GM18519 (cell line): ENCODE data around the gene LECT2.

Experiments used
- ATAC-seq: cut with Tn5 transposase; IDR thresholded peaks from one replicate; pipeline ENCODE4 v1.9.1; 2021; ENCODE audit warnings: mild to moderate bottlenecking, moderate library complexity; ENCODE audit not compliant: unreplicated experiment, low FRiP score

The LECT2 gene

DNA sequence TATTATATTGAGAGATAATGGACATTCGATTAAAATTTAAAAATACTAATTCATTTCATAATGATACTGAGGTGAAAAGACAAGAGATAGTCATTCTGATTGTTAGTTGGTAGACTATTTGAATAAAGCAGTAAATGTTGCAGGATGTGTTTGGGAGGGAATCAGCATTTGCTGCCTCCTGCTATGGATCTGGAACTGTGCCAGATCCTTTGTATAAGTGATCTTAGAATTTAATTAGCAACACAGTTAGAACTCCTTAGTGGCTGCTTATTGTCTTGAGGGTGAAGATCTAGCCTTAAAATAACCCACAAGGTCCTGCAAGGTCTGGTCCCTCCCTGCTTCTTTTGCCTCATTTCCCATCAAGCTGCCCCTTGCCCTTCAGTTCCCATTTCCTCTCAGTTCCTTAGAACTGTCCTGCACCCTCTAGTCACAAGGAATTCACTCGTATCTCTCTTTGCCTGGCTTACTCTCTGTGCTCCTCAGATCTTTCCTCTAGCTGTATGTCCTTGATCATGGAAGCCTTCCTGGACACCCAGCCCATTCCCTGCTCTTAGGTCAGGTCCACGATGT, 12.5 kb downstream of the LECT2 start:
- no peak for ATAC-seq

DNA sequence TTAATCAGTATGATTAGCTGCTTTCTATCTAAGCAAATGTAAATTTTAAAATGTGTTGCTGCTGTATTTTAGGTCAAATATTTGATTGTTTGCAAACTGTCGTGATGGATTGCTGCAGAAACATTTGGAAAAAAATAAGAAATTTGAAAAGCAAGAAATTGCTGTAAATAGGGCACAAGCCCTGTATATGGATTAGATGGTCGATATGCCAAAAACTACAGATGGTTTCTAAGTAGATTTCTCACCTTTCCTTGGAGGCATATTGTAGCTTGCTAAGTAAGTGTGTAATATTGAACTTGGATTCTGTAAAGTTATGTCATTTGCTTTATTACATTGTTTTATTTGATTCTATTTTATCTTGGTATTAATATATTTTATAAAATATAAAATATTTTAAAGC, 13.1 kb downstream of the LECT2 start:
- ATAC-seq = no peak

DNA sequence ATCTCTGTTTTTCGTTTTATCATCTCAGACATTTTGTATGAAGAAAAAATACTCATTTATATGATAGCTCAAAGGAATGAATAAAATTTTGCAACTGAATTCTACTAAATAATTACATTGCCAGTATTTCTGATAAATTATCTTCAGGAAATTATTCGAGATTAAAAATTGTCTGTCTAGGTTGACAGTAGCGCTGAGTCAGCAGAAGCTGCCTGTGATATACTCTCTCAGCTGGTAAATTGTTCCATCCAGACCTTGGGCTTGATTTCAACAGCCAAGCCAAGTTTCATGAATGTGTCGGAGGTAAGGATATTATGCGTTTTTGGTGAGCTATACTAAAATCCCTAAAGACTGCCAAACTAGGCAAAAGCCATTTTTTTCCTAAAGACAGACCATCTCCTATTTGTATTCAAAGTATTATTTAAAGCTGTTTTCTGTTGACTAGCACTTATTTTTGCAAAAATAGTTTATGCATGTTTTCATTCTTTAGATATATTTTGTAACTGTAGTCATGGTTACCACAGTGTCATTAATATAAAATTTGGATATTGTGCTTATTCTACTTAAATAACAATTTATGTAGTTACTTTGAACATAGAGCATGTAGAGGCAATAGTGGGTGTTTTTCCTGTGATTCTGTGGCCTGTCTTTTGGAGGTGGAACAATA, 17.4 kb downstream of the LECT2 start:
- no peak for ATAC-seq

DNA sequence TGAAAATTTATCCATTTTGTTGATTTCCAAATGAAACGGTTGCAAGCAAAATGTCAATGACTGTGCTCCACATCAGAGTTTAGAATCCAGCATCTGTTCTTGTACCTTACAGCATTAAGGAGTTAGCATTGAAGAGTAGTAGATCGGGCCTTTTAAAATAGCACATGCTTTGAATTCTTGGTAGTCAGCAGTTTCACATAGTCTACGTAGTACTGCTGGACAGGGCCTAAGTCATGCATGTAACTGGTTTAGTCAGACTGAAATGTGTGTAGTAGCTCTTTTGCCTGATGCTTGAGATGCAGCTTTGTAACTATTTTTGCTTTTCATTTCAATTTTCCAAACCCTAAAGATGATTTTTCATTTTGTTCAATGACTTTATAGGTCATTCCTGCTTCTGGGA, 19.8 kb downstream of the LECT2 start:
- ATAC-seq = no peak

DNA sequence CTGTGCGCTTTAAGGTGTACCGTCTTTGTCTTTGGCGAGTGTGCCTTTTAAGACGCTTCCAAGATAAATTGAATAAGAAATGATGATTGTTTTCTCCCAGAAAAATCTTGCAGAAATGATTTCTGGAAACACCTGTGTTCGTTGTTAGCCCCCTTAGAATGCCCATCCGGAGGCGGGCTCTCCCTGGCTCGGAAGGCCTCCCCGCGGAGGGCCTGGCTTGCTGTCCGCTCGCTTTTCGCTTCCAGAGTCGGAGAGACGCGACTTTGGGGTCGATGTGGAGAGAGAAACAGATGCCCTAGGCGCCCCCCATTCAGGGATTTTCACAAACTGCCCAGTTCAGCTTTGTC, 23.9 kb downstream of the LECT2 start:
- no peak for ATAC-seq

DNA sequence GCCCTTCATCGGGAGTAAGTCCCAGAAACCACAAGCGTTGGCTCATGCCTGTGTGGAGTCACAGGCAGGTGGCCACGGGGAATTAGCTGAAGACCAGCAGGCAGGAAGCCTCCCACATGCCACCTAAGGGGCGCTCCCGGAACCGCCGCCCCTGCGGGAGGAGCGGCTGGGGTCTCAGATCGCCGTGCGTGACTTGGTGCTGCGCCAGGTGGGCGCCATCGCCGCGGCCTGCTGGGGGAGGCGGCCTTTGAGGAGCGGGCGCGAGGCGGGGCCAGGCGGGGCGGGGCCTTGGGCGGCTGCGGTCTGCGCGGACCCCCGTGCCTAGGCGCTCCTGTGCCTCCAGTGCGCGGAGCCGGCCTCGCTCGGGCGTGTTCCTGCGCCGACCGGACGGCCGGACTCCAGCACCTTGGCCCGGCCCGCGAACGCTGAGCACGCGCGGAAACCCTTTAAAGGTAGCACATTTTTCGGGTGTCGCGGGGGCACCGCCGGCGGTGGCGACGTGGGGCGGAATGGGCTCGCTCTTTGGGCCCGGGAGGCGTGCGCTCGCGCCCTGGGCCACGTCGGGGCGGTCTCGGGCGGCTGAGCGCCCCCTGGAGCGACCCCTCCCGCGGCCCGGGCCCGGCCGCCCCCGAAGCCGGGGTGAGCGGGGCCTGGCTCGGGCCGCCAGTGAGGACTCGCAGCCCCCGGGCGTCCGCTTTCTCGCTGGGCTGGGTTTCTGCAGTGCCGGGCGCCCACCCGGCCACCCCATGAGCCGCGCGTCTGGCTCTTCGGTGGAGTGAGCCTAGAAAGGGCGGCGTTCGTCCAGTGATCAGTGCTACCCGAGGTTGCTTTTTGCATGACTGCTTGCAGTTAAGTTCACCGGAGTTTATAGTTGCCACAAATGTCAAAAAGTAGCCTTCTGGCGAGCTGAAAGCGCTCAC, 24.5 kb downstream of the LECT2 start:
- ATAC-seq = no peak

DNA sequence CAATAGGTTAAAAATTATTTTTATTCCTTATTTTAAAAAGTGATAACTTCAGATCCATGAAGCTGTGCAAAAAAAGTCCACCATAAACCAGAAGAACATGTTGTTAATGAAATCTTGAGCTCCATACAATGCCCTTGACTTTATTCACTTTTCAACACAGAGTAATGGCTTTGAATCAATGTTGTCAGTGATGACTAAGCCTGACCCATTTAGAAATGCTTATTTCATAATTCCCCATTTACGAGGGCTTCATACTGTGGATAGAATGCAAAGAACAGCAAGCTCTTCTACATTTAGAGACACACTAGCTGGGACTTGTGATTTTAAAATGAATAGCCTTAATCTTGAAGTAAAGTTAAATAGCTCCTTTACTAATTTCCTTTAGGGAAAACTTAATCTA, 33.4 kb downstream of the LECT2 start:
- ATAC-seq = no peak

DNA sequence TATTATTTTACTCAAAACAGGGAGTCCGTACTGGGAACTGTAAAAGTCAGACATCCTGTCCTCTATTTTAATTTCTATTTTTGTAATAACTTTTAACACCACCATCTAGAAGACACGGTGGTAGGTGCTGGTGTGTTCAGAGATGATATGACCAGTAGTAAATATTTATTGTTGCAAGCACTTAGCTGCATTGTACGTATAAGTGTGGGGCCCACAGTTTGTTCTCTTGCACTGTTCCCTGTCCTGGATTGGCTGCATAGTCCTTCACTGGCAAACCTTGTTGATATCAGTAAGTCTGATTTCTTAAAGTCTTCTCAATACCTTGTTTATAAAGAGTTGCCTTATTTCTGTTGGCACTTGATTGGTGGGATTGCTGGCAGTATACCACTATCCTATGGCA, 34.6 kb downstream of the LECT2 start:
- no peak for ATAC-seq

DNA sequence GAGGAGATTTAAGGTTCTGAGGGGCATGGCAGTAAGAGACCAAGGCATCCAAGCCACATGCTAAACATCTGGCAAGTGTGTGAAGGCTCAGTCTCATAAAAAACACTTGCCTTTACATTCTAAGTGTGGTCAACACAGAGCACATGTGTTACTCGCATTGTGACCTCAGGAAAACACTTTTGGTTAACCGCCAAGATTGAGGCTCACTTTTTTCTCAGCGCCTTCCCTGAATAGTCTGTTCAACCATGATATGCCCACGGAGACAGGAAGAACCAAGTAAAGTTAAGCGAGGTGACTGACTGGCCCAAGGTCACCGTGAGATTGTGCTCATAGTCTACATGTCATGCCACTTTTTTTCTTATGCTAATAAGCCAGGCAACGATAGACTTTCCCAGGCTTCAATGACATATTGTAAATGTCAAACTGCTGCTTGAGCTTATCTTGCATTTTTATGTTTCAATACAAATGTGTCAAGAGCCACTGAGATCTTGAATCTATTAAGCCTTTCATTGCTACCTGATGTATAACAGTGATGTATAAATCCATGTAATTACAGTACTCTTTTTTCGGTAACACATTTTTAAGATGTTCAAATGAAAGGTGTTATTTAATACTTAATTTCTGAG, 38.0 kb downstream of the LECT2 start:
- no peak for ATAC-seq

DNA sequence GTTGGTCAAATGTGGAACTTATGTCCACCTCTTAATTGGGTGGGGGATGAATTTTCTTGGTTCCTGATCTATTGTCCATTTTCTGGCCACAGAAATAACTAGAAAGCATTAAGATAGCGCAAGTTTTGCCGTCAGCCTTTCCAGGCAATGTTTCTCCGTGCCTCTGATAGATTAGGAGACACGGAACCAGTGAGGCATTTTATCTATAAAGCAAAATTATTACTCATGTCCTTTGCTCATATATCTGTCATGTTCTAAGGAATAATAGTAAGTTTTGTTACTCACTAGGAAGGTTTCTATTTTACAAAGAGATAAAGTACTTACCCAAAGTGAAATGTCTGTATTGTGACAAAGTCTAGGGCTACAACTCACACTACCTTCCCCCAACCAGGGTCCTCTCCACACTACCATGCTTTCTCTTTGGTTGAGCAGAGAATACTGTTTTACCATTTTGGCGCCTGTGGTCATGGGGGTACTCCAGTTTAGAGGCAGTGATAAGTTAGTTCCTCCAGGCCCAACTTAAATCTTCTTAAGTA, 39.2 kb downstream of the LECT2 start:
- ATAC-seq = no peak

DNA sequence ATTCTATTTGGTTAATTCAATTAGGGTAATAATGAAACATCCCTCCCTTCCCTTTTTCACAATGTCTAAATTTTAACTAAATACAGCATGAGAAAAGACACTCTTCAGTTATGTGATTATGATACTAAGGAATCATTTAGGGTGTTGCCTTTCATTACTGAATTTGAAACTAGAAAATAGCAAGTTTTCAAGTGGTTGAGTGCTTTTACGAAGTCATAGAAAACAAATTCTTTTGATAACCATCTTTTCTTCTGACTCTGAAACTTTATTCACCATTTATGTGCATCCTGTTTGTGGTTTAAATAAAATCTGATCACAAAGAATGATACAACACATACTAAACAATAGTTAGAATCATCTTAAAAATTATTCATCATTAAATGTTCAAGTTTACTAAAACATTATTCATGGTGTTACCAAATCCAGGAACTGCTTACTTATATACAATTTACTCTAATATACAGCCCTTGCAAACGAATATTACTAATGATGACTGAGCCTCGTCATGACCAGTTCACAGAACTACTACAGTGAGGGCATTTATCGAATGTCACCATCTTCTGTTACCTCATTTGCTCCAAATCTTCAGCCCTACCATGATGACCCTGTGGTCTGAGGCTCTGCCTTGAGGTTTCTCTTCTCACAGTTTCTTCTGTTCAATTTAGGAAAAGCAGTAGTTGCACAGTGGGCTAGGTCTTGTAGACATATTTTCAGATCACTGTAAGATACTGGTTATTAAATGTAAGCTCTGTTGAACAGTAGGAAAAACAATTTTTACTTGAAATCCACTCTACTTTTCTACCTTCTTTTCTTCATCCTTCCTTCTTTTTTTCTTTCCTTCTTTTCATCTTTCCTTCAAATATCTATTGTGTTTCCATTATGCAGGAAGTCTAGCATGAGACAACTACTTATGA, 40.8 kb downstream of the LECT2 start:
- no peak for ATAC-seq

DNA sequence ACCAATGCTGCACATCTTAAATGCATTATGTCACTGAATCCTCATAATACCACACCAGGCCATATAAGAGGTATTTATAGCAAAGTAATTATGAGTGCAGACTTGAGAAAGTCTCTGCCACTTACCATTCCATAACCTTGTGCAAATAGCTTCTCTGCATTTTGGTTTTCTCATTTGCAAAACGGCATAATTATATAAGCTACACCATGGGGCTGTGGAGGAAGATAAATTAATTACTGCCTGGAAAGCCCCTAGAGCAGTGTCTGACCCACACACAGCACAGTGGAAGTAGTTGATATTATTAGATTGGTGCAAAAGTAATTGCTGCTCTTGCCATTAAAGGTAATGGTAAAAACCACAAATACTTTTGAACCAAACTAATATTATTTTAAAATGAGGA, 49.6 kb downstream of the LECT2 start:
- no peak for ATAC-seq

DNA sequence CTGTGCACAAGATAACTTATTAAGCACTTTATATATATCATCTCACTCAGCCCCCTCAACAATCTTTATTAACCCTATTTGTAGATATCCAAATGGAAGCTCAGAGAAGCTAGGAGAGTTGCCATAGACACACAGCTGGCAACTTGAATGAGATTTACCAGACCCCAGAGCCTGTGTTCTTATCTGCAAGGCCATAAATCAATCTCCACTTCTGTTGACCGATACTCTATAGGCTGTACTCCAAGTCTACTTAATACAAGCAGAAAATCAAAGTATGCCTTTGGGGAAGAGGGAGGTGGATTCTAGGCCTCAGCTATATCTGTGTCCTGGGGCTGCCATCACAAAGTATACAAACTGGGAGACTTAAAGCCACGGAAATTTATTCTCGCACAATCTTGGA, 53.1 kb downstream of the LECT2 start:
- ATAC-seq = no peak

DNA sequence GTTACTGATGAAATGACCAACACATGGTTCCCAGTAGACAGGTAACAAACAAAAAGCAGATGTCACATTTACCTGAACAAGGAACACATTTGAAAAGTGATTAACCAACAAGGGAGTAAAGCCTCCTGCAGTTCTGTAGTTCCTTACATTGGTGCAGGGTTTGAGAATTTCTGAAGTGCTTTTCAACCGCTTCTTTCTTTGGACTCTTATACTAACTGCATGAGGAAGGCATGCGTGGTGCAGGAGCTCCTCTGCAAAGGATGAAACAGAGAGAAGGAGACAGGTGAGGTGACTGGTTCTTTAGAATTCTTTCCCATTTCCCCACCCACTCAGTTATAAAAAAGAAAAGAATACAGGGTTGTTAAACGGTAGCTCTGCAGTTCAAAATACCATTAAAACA, 54.5 kb downstream of the LECT2 start:
- no peak for ATAC-seq

DNA sequence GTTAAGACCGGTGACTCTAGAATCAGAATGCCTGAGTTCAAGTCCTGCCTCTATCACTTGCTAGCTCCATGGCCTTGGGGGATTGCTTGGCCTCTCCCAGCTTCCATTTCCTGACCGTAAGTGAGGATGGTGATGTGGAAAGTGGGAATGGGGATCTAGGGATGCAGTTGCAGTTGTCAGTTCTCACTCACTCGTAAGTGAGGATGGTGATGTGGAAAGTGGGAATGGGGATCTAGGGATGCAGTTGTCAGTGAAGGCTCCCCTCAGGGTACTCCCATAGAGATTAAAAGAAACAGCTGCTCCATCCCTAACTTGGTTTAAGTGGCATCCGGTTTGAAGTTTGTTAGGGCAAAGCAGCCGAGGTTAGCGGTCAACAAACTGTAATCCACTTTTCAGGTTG, 56.1 kb downstream of the LECT2 start:
- ATAC-seq = no peak
